Cardiac atrium fibroblast (primary cell): Measurements from ENCODE around the gene EME1. TPM values are rescaled to one million over a fixed set of nuclear protein-coding genes. Genes with fewer than 3 reads are reported as not detected.

Experiments
- total RNA-seq: library from RNA; depleted of rRNA; stranded (reverse); fragments of >200 nt; gene quantifications from 2 replicates; pipeline ENCODE4 v1.2.3, GENCODE V29; 2015

EME1 gene
- 0.65 and 5.6 TPM in 2 replicates for total RNA-seq

GRCh38 chr17:50372758-50373556 lies at the start of gene EME1, which contains the start of gene MRPL27:
Gene EME1 (plus strand): TSS chr17:50373229. CDS start chr17:50375209, 1,980 bp downstream.
Gene MRPL27 (minus strand): TSS chr17:50373184. CDS start chr17:50373170, 14 bp downstream.

GRCh38 chr17:50345432-50346312 lies 27.4 kb upstream of the EME1 start, which contains the start of gene XYLT2:
Gene XYLT2 (plus strand): TSS chr17:50346126. CDS start chr17:50346141, 15 bp downstream.

GRCh38 chr17:50397111-50397918 lies 24.3 kb downstream of the EME1 start, which contains the start of gene LRRC59:
Gene LRRC59 (minus strand): TSS chr17:50397523. CDS start chr17:50397317, 206 bp downstream.

GRCh38 chr17:50425682-50426471 lies 52.8 kb downstream of the EME1 start, which contains the start of gene ACSF2:
Gene ACSF2 (plus strand): TSS chr17:50426218. CDS start chr17:50426262, 44 bp downstream.

Other genes with a start within 250 kb of the EME1 start
- 2.3 and 8.9 TPM in 2 replicates for gene SAMD14, start 243.1 kb upstream of the EME1 start, total RNA-seq
- gene PPP1R9B, start 222.6 kb upstream of the EME1 start, total RNA-seq = 33.8 and 39.2 TPM in 2 replicates
- gene SGCA, start 207.2 kb upstream of the EME1 start, total RNA-seq = not detected in 2 replicates
- gene COL1A1, start 171.6 kb upstream of the EME1 start, total RNA-seq = 3,370 and 3,473 TPM in 2 replicates
- gene TMEM92, start 98.8 kb upstream of the EME1 start, total RNA-seq = not detected in 2 replicates
- gene XYLT2, start 27.1 kb upstream of the EME1 start, total RNA-seq = 44.0 and 54.1 TPM in 2 replicates
- 70.0 and 75.5 TPM in 2 replicates for gene MRPL27, start within 50 bp of the EME1 start, total RNA-seq
- 177 and 181 TPM in 2 replicates for gene LRRC59, start 24.3 kb downstream of the EME1 start, total RNA-seq
- gene ACSF2, start 53.0 kb downstream of the EME1 start, total RNA-seq = 19.0 and 37.2 TPM in 2 replicates
- not detected in 2 replicates for gene CHAD, start 95.7 kb downstream of the EME1 start, total RNA-seq
- gene RSAD1, start 105.6 kb downstream of the EME1 start, total RNA-seq = 13.0 and 14.3 TPM in 2 replicates
- gene MYCBPAP, start 135.2 kb downstream of the EME1 start, total RNA-seq = not detected in 2 replicates
- gene EPN3, start 159.5 kb downstream of the EME1 start, total RNA-seq = not detected in 2 replicates
- gene SPATA20, start 173.9 kb downstream of the EME1 start, total RNA-seq = 70.1 and 91.2 TPM in 2 replicates
- 0.16 TPM in 1 of 2 replicates, not detected in the other for gene CACNA1G, start 187.5 kb downstream of the EME1 start, total RNA-seq